ENCODE results near the gene LY6G6F. TPM values are rescaled to one million over a fixed set of nuclear protein-coding genes. Genes with fewer than 3 reads are reported as not detected.

Gene LY6G6F
- total and polyA plus RNA-seq, 2 of the 13 experiments (the other 11 are each of a cell fraction or from before 2014, with no cell fraction given): not detected

DNA sequence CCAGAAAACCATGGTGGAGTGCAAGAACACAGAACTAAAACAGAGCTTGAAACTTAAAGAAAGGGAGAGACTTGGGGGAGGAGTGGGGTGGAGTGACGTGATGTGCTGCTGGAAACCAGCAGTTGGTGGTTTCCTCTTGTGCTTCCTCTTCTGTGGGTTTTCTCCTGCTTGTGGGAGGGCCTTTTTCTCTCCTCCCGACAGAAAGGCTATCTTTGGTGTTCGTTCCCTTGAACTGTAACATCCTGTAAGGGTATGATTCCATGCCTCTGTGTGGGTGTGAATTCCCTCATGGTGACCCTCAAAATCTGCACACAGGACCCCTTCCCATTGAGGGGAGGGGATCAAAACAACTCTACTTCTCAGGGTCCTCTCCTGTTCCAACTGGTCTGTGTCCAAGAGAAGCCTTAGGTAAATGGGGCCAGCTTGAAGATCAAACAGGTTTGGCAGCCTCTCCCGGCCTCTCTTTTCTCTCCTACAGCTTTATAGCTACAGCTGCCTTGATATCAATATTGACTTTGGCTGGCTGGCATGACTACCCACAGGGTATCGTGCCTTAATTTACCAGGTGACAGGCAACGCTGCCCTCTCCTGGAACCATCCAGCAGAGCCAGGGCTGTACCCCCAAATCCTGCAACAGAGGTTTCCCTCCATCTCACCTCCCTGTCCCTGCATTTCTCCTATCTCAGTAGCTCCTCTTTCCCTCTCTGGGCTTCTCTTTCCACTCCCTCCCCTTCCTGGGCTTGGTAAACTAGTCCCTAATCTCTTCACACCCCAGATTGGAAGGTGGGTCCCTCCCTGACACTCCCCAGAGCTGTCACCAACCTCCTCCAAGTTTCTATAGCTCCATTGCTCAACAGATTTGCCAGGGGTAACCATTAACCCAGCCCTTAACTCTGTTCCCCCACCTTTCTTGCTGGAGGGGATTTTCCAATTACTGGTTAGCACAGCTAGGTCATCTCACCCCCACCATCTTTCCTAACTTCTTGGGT lies 31.6 kb downstream of the LY6G6F start (continued):
- no peak for TF ChIP-seq SRSF1 (optimal IDR thresholded peaks at IDR 0.05; ENCODE audit: low read depth, low read length)
- TF ChIP-seq PCBP2 (optimal IDR thresholded peaks at IDR 0.05; ENCODE audit: low read depth, low read length, poor library complexity, severe bottlenecking): no peak
- TF ChIP-seq NFIB (CRISPR knock-in tag; IDR thresholded peaks at IDR 0.05; ENCODE audit: borderline replicate concordance): no peak
- TF ChIP-seq ZNF891 (CRISPR knock-in tag; IDR thresholded peaks at IDR 0.05): no peak; the same call in 1 of the 2 replicates
- TF ChIP-seq ARHGAP35 (CRISPR knock-in tag; IDR thresholded peaks at IDR 0.05; ENCODE audit: borderline replicate concordance): no peak
- TF ChIP-seq ZNF543 (CRISPR knock-in tag; IDR thresholded peaks at IDR 0.05): peak; percentile 94; the same call in 1 of the 2 replicates
- TF ChIP-seq FOXA1 (IDR thresholded peaks at IDR 0.05): no peak
- peak; percentile 85 for TF ChIP-seq FOXA1 (CRISPR knock-in tag; IDR thresholded peaks at IDR 0.05)
- peak; percentile 59 for TF ChIP-seq POLR2G (IDR thresholded peaks at IDR 0.05; ENCODE audit: low read depth, low read length)
- TF ChIP-seq ZNF598 (CRISPR knock-in tag; IDR thresholded peaks at IDR 0.05; ENCODE audit: borderline replicate concordance): 0 out of 2 replicates have a peak, but pooled peaks have one; percentile 15
- TF ChIP-seq FOSL2 (CRISPR knock-in tag; IDR thresholded peaks at IDR 0.05): peak; percentile 74
- TF ChIP-seq ZNF17 (CRISPR knock-in tag; IDR thresholded peaks at IDR 0.05): no peak
- TF ChIP-seq TBX3 (IDR thresholded peaks at IDR 0.05; ENCODE audit: borderline replicate concordance): peak; percentile 94
- TF ChIP-seq ZNF331 (CRISPR knock-in tag; IDR thresholded peaks at IDR 0.05): peak; percentile 88; the same call in 1 of the 2 replicates
- TF ChIP-seq ZNF263 (CRISPR knock-in tag; IDR thresholded peaks at IDR 0.05): 0 out of 2 replicates have a peak, but pooled peaks have one; percentile 15
- TF ChIP-seq ZNF614 (CRISPR knock-in tag; IDR thresholded peaks at IDR 0.05; ENCODE audit: borderline replicate concordance): peak; percentile 51; the same call in 1 of the 2 replicates
- TF ChIP-seq PRPF4 (IDR thresholded peaks at IDR 0.05; ENCODE audit: low read depth, low read length, poor library complexity, severe bottlenecking): no peak
- TF ChIP-seq CBFB (CRISPR knock-in tag; IDR thresholded peaks at IDR 0.05): no peak
- 0 out of 2 replicates have a peak, but pooled peaks have one; percentile 10 for TF ChIP-seq SMC3 (IDR thresholded peaks at IDR 0.05; ENCODE audit: low read length)
- peak; percentile 59; the same call in 1 of the 2 replicates for TF ChIP-seq KAT8 (CRISPR knock-in tag; IDR thresholded peaks at IDR 0.05)
- TF ChIP-seq MEIS2 (CRISPR knock-in tag; IDR thresholded peaks at IDR 0.05): peak; percentile 94
- TF ChIP-seq POLR2A (IDR thresholded peaks at IDR 0.05; ENCODE audit: insufficient read depth in 1 of 2, low read depth in 2 of 2, low read length in 2 of 2): peak in 1 of 2 experiments; percentile 80; a peak in 2 of 4 replicates
- no peak for TF ChIP-seq FIP1L1 (IDR thresholded peaks at IDR 0.05; ENCODE audit: borderline replicate concordance, insufficient read depth, low read depth, low read length)
- TF ChIP-seq, protein P1, sequence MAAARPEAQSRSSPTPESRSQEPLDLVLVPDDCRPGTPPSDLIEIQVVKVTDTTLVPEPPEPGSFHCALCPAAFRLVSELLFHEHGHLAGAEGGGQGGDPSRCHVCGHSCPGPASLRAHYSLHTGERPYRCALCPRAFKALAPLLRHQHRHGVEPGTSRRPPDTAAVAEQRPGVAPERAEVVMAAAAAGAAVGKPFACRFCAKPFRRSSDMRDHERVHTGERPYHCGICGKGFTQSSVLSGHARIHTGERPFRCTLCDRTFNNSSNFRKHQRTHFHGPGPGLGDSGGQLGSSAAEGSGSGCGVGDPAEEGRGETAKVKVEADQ (CRISPR knock-in tag; IDR thresholded peaks at IDR 0.05; ENCODE audit: borderline replicate concordance): no peak
- TF ChIP-seq TBX2 (CRISPR knock-in tag; IDR thresholded peaks at IDR 0.05; ENCODE audit: borderline replicate concordance): peak; percentile 100
- TF ChIP-seq RNF219 (CRISPR knock-in tag; IDR thresholded peaks at IDR 0.05): no peak
- TF ChIP-seq IKZF1 (IDR thresholded peaks at IDR 0.05): no peak
